Measurements from ENCODE around the gene GNG3.
"Not testable (repeated sequence)": the region's sequence is repeated elsewhere in the genome, so short reads cannot be mapped to it uniquely, and the experiment has no call there.

Gene GNG3

DNA sequence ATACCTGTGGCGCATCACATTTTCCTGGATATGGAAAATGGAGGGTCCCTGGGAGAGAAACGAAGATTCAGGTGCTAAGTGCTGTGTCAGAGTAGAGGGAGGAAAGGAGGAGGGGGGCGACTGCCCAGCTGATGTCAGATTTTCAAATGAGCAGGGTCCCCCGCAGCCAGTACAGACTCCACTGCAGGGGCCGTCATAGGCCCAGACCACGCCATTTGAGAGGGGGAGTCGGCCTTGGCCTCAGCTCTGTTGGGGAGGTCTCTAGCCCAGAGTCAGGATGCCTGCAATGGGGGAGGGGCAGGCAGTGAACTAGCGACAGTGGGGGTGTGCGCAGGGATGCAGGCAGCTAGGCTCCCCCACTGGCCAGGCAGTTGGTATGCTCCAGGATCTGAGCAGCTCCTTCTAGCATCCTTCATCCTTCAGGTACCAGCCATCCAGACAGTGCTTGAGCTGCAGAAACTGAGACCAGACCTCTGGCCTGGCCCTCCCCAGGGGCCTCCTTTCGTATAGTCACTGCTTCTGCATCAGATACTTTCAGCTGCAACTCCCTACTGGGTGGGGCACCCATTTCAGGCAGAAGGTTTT, at the start of gene GNG3, which contains the start of gene BSCL2:
Gene GNG3, plus strand, starts transcription at position 400 of the 585 bp plus-strand sequence. CDS start 620 bp downstream, outside the sequence.
Gene BSCL2, minus strand, starts transcription at position 148 of the 585 bp plus-strand sequence. CDS start 229 bp downstream, outside the sequence.
- DNase-seq: no peak

DNA sequence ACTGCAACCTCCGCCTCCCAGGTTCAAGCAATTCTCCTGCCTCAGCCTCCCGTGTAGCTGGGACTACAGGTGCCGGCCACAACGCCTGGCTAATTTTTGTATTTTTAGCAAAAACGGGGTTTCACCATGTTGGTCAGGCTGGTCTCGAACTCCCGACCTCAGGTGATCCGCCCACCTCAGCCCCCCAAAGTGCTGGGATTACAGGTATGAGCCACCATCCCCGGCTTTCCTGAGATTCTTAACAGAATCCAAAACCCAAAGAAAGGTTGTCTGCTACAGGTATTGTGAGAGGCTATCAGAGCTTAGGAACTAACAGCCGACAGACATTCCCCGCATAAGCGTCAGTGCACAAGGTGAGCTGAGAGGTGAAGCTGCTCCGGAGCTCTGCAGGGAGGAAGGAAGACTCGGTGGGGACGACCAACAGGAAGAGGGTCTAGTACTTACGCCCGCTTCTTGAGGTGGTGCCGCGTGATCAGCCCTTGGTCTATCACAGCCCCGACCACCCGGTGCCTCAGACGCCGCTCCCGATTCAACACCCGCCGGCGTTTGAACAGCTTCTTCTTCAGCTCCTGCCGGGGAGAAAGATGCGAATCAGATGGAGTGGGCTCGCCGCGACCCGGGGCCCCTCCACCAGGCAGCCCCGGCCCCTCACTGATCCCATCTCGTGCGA, 42.9 kb upstream of the GNG3 start:
- peak; percentile 59 to 67 for DNase-seq

DNA sequence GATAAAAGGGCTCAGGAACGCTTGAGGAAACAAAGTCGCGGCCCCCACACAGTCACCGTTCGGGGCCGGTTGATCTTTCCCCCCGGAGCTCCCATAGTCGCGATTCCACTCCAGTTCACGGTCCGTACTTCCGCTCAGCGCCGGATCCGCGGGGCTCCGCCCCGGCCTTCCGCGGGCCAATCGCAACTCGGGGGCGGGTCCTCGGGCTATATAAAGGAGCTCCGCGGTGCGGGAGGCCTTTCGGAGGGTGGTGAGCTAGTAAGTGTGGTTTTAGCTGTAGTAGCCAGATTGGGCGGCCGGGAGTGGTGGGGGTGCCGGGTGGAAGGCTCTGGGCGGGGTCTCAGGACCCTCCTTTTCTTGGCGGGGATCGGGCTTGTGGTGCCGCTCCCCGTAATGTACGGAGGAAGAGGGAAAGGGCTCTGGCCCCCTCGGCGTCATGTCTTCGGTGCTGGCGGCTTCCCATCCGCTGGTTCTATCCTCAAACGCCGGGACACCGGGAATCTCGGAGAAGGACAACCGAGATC, 42.3 kb upstream of the GNG3 start, which contains the start of the genes C11orf98 and CSKMT:
Gene C11orf98, minus strand, starts transcription at position 136 of the 524 bp plus-strand sequence. Its CDS starts 41 bp downstream, at position 95.
Gene CSKMT, plus strand, starts transcription at position 238 of the 524 bp plus-strand sequence. CDS start 568 bp downstream, outside the sequence.
- DNase-seq: peak; percentile 93 to 97

DNA sequence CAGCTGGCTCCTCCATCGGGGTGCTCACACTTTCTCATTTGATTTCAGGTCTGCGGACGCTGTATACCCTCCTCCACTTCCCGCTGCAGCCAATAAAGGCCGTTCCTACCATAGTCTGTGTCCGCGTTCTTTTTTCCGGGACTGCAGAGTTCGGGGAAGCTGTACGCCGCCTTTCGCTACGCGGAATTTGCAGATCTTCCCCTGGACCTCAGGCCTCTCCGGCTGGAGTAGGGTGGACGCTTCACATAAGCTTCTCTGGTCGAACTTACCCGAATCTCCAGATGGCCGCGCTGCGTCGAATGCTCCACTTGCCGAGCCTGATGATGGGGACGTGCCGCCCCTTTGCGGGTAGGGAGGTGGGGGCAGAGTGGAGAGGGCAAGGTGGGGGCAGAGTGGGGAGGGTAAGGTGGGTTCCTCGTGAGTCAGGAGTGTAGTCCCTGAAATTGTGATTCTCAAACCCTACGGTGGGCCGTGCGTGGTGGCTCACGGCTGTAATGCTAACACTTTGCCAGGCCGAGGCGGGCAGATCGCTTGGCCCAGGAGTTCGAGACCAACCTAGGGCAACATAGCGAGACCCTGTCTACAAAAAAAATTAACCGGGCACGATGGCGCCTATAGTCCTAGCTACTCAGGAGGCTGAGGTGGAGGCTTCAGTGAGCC, 41.7 kb upstream of the GNG3 start:
- peak; percentile 57 to 69 for DNase-seq

DNA sequence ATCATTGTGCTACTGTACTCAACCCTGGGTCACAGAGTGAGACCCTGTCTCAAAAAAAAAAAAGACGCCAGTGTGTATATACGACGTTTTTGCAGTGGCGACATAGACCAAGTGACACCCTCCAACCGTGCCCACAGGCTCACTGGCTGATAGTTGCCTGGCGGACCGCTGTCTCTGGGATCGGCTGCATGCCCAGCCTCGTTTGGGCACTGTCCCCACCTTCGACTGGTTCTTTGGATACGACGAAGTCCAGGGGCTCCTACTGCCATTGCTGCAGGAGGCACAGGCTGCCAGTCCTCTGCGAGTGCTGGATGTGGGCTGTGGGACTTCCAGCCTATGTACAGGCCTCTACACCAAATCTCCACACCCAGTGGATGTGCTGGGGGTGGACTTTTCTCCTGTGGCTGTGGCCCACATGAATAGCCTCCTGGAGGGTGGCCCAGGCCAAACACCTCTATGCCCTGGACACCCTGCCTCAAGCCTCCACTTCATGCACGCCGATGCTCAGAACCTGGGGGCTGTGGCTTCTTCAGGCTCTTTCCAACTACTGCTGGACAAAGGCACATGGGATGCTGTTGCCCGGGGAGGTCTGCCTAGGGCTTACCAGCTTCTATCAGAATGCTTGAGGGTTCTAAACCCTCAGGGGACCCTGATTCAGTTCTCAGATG, 41.1 kb upstream of the GNG3 start:
- DNase-seq: no peak

DNA sequence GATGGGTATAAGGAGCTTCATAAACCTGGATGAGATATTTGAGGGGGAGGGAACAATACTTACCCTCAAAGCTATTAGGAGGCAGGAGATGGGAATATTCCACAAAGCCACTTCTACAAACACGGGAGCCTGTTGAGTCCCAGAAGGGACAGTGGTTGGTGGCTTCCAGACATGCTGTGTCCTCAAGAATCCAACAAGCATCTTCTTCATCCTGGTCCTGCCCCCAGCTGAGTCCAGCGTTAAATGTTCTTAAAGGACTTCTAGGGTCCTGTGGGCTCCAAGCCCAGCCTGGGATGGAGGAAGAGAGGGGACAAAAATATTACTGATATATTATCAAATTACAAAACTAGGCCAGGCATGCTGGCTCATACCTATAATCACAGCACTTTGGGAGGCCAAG, 40.0 kb upstream of the GNG3 start:
- no peak for DNase-seq

DNA sequence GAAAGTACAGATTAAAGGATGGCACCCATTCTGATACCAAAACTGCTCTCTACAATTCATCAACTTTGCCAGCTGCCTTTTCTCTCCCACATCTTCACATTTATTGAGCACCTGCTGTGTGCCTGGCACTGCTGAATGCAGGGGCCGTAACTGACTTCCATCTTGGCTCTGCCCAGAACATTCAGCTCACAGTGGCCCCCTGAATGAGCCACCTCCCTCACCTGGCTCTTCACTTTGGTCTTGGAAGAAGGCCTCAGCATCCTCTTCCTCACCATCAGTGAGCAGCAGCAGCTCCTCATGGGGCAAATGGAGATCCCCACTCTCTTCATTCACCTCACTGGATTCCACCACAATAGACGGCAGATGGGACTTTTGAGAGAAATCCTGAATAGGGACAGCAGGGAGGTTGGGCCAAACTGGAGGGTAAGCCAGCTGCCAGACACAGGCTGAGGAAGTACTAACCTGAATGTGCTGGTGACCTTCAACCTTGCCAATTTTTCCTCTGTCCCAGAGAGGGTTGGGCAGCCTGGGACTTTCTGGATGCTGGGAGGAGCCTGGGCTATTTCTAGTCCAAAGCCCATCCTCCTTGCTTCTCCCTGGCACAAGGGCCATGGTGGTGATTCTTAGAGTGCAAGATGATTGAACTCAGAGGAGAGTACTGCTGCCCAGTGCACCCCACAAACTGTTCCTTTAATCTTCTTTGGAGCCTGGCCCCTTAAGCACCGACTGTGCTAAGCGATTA, 37.9 kb upstream of the GNG3 start:
- DNase-seq: no peak

DNA sequence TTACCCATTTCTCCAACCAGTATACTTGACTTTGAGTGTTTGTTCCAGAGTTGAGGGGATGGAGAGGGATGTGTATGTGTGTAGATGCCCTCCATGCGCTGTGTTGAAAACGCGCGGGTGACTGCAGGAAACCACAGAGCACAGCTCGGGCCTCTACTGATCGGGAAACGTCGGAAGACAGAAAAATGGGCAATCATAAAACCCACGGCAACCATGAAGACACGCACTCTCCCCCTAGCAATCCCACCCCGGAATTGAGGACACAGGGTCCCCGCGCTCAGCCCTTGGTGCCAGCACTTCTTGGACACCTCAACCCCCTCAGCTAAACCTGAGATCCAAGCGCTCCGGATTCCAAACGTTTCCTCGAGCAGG, 36.3 kb upstream of the GNG3 start:
- DNase-seq: peak in 1 of 2 donors; percentile 15

DNA sequence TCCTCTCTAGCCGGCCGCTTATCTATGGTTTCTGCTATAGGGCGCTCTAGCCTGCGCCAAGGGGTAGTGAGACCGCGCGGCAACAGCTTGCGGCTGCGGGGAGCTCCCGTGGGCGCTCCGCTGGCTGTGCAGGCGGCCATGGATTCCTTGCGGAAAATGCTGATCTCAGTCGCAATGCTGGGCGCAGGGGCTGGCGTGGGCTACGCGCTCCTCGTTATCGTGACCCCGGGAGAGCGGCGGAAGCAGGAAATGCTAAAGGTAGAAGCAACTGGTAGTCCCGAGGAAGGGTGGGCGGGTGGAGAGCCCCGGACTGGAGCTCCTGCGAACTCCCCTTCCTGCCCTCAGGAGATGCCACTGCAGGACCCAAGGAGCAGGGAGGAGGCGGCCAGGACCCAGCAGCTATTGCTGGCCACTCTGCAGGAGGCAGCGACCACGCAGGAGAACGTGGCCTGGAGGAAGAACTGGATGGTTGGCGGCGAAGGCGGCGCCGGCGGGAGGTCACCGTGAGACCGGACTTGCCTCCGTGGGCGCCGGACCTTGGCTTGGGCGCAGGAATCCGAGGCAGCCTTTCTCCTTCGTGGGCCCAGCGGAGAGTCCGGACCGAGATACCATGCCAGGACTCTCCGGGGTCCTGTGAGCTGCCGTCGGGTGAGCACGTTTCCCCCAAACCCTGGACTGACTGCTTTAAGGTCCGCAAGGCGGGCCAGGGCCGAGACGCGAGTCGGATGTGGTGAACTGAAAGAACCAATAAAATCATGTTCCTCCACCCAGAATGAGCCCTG, 35.7 kb upstream of the GNG3 start, which contains the start of the genes LBHD1 and UQCC3:
Gene LBHD1, minus strand, starts transcription at position 660 of the 782 bp plus-strand sequence. CDS start 2,236 bp downstream, outside the sequence.
Gene UQCC3, plus strand, starts transcription at position 66 of the 782 bp plus-strand sequence. Its CDS starts 73 bp downstream, at position 139.
- DNase-seq: peak; percentile 73 to 86

DNA sequence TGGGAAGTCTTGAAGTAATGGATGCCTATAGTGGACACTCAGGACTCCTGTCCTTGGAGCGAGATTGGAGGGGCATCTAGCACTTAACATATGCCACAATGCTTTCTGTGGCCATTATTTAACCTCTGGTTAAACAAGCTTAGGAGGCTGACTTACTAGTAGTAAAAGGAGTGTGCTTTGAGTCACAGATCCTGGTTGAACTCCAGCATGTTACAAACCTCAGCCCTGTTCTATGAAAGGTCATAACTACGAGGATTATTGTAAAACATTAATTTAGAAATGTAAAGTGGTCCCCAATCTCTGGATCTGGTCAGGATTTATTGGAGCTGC, 34.3 kb upstream of the GNG3 start:
- no peak for DNase-seq

DNA sequence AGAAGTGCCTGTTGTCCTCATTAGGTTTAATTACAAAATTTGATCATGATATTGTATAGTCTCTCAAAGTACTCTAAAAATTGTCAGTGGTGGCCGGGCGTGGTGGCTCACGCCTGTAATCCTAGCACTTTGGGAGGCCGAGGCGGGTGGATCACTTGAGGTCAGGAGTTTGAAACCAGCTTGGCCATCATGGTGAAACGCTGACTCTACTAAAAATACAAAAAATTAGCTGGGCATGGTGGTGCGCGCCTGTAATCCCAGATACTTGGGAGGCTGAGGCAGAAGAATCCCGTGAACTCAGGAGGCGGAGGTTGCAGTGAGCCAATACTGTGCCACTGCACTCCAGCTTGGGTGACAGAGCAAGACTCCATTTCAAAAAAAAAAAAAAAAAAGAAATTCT, 32.1 kb upstream of the GNG3 start:
- DNase-seq: not testable (repeated sequence)

DNA sequence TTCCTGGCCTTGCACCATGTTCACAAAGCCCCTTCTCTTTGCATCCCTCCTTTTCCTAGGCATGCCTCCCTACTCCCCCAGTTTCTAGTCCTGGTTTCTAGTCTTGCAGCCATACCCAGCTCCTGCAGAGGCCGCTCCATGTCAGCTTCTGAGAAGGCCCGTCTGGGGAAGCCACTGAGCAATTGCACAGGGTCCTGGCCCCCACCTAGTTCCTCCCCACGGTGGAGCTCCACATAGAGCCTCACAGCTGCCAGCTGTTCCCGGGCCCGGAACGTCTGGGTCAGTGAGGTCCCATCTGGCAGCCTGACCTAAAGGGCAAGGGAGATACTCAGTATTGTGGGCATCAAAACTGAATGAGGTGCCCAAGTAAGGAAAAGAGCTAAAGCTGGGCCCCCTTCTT, 30.8 kb upstream of the GNG3 start:
- DNase-seq: no peak

DNA sequence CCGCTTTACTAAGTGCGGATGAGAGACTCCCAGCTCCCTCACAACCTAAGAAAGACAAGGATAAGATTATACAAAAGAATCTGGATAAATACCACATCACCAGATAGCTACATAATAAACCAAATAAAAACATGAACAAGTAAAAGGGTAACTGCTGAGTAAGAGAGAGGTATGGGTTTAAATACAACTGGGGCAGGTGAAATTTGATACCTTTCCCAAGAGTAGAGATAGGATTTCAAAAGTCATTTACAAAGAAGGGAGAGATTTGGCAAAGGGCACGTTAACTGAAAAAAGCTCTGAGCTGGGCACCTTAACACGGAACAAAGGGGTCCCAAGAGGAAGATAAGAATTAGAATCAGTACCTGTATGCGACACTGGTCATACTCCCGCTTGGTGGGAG, 30.3 kb upstream of the GNG3 start:
- no peak for DNase-seq

DNA sequence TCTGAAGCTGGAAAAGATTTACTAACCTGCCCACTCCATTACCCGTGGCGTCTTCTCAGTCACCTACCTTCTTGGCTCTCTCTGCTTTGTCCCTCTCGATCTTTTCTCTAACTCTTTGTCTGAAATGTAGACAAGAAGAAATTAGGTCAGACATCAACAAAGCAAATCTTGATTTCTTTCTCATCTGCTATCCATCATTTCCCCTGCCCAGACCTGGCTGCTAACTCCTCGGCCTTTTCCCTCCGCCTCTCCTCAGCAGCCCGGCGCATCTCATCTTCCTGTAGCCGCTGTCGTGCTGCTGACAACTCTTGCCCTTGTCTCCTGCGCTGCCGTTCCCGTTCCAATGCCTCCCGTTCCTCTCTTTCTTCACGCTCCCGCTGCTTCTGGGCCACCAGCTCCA, 29.8 kb upstream of the GNG3 start:
- DNase-seq: no peak

DNA sequence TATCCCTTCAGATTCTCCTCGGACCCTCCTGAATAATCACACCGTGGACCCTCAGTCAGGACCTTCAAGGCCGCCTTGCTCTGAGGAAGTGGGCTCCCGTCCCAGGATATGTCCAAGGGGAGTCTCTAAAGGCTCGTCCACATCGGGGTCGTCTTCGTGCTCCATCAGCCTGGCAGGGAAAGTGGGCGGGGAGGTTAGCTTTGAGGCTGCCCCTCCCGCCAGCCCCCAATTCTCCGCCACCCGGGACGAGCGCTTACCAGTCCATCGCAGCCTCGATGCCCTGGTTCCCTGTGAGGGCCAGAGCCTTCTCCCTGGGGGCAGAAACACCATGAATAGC, 29.1 kb upstream of the GNG3 start:
- DNase-seq: no peak

DNA sequence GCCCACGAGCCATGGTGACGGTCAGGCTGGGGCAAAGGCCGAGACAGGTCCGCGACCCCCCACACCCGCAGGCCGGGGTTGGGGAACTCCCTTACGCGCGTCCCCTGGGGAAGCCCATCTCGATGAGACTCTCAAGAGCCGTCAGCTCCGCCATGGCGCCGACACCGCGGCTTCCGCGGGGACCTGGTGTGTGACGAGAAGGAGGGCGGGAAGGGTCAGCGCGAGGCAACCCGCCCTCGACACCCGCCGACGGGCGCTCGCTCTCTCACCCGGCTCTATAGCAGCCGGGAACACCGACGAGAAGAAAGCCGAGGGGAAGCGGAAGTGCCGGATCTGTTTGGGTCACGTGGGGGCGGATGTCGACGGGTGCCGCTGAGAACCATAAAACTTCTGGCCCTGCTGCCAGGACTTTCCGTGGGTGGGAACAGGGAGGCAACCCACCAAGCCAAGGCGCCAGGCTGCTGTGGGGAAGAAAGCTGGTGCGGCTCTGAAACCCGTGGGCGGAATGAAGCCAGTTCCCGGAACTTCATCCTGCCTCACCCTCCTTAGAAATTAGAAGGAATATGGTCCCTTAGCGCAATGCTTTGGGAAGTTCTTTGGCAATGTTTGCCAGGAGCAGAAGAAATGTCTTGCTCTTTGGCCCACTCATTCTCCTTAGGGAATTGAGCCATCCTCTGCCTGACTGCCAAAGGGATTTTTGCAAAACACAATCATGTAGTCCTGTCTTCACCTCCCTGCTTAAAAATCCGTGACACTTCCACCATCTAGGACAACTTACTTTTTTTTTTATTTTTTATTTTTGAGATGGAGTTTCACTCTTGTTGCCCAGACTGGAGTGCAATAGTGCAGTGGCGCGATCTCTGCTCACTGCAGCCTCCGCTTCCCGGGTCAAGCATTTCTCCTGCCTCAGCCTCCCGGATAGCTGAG, 28.4 kb upstream of the GNG3 start, which contains the start of gene UBXN1:
Gene UBXN1, minus strand, starts transcription at position 304 of the 927 bp plus-strand sequence. Its CDS starts 150 bp downstream, at position 154.
- DNase-seq: peak; percentile 84 to 89

DNA sequence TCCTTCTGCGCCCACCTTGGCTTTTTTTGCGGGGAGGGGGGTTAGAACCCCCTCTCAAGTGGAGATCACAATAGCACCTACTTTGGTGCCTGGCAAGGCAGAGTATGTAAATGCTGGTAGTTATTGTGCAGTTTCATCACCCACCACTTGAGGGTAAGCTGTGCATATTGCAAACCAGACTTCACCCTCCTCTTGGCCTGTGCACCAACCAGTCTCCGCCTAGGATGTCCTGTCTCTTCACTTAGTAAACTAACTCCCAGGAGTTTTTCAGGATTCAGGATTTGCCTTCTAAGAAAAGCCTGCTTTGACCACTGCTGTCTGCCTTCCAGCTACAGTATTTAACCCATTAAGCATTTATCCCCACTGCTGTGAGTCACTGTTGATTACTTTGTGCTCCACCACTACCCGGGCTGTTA, 26.6 kb upstream of the GNG3 start:
- peak; percentile 40 to 63 for DNase-seq

DNA sequence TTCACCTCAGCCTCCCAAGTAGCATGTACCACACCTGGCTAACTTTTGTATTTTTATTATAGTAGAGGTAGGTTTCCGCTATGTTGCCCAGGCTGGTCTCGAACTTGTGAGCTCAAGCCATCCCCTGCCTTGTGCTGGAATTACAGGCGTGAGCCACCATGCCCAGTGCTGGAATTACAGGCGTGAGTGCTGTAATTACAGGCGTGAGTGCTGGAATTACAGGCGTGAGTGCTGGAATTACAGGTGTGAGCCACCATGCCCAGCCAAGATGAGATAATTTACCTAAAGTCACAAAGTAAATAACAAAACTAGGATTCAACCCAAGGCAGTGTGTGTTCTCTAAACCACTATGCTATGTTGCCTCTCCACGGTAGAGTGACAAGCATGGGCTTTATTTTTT, 25.0 kb upstream of the GNG3 start:
- DNase-seq: no peak

DNA sequence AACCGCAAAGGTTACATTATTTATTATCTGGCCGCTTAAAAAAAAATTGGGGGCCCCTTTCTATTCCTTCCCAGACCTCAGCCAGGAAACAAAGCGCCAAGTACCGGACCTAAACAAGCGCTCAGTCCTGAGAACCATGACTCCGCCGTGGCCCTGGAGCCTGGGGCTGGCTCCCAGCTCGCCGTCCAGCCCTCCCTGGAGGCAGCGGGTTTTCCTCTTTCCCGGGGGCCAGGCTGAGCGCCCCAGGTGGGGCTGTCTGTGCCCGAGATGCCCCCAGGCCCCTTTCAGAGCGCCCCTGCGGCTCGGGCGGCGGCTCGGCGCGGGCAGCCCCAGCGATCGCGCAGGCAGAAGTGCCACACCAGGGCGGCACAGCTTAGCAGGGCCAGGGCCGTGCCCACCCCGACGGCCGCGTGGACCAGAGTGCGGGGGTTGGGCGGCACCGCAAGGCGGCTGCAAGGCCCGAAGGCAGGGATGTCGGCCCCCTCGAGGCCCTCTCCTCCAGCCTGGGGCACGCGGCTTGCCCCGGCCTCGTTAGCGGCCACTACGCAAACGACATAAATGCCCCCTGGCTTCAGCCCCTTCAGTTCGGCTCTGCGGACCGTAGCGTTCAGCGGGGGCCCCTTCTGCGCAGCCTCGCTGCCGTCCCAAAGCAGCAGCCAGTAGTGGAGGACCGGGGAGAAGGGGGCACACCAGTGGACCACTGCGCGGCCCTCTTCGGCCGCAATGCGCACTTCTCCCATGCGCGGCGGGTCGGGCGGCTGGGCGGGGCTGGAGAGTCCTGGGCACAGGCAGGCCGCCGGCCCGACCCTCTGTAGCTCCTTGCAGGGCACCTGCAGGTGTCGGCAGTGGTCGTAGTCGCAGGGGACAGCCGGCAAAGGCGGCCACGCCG, 19.7 kb upstream of the GNG3 start:
- DNase-seq: no peak
